Raji (cell line): ENCODE measurements around the gene SLC22A31.

Source experiments
- POLR2A ChIP-seq: IDR thresholded peaks from 2 replicates; pipeline ENCODE4 v1.6.1; 2011; ENCODE audit warnings: low read depth, low read length, control low read depth; ENCODE audit not compliant: insufficient read depth

SLC22A31 gene

DNA sequence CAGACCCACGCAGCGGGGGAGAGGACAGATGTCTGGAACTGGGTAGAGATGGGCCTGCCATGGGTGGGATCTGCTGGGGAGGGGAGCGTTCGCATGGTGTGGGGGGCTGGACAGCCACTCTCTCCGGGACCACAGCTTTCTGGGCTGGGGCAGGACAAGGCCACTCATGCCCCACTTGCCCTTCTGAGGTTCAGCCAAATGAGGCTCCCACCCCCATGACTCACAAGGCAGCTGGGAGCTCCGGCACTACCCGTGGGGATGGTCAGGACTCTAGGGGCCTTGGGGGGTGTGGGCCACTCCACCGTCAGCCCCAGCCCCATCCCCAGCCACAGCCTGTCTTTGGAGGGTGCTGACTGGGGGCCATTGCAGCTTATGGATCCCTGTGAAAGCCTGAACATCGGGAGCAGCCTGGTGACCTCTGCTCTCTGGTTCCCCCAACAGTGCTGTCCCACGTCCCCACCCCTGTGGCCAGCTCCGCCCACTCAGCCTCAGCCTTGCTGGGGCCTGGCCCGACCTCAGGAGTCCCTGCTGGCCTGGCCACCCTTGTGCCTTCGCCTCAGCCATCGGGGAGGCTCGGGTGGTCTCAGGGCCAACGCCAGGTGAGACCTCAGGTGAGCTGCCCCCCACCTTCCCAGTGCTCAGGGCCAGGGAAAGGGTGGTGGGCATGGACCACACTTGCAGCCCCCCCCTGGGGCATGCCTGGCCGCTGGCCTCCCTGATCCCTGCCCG, 33.5 kb downstream of the SLC22A31 start:
- no peak for TF ChIP-seq POLR2A

DNA sequence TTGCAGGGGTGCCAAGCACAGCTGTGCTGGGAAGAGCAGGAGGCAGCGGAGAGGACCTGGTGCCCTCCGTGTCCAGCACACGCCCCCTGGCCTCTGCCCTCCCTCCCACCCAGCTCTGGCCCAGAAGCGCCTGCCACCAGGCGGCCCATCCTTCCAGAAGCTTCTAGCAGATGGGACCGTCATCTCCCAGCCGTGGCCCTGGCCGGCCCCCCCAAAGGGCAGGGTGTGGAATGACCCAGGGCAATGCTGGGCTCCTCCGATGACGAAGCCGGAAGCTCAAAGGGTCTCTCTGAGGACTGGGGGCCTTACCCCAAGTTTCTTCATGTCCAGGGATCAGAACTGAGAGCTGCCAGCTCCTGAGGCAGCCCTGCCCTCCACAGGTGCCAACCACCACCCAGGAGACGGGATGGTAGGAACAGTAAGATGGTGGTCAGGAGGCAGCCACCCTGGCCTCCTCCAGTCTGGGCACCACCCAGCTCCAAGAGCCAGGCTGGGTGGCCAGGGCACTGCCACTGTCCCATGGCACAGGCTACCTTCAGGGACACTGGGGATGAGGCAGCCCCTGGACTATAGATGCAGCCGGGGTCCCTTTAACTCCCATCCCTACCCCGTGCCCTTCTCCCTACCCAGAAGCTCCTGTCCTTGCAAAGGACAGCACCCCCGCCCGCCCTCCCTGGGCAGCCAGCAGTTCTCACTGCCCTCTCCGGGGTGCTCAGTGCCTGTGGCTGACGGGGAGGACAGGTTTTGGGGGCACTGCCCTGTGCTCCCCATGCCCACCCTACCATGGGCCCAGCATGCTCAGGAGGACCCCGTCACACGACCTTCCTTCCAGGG, 35.3 kb downstream of the SLC22A31 start:
- TF ChIP-seq POLR2A: no peak

DNA sequence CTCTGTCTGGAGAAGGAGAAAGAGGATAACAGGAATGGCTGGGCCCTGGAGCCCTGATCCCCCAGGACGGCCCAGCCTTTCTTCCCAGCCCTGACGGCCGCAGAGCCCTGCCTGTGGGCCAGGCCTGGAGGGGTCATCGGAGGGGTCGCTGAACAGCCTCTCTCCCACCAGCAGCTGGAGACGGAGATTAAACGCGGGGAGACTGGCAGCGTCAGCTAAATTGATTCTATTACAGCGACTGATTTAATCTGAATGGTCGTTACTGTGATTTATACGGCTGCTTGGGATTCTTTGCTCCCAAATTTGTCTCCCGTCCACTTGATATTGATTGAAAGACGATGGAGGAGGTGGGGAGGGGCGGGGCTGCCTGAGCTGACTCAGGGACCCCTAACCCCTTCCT, 35.9 kb downstream of the SLC22A31 start:
- no peak for TF ChIP-seq POLR2A

DNA sequence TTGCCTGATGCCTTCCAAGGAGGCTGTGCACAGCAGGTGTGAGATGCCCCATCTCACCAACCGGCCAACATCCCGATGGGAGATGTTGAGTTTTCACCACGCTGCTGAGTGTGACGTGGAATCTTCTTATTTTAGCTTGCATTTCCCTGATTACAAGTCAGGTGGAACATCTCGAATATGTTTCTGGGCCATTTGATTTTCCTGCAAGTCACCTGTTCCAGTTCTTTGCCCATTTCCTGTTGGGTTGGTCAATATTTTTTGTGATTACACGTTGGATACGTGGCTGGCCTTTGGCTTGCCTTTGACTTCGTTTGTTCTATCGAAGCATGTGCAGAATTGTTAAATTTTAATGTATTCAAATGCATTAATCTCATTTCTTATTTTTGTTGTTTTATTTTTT, 37.0 kb downstream of the SLC22A31 start:
- TF ChIP-seq POLR2A: no peak

DNA sequence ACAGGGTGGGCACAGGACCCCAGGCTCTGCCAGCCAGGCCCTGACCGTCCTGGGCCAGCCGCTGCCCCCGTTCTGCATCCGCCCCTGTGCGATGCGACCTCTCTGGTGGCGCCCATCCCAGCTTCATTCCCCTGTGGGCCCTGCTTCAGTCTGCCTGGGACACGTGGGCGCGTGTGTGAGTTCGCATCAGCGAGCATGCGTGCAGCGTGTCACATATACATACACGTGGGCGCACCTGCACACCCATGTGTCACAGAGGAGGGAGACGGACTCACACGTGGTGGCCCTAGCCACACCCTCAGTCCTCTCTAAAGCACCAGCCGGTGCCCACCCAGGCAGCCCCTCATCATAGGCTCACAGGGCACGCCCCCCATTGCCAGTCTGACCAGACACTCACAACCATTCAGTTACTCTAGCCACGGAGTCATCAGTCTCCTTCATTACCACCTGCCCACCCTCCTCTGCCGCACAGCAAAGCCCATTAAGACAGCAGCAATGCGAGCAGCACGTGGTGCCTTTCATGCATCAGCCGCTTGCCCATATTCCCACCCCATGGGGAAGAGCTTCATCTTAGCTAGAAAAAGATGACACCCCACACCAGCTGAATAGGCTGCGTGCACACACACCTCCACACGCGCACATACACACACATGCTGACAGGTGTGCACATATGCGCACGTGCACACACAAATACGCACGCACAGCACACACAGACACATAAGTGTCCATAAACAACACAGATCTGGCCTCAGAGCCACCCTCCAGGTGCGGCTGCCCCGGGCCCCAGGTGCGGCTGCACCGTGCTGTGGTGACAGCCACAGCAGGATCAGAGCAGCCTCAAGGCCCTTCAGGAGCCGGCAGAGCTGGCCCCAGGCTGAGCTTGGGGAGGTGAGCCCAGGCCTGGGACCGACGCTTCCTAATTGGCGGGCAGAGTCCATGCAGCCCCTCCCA, 38.3 kb downstream of the SLC22A31 start:
- TF ChIP-seq POLR2A: no peak

DNA sequence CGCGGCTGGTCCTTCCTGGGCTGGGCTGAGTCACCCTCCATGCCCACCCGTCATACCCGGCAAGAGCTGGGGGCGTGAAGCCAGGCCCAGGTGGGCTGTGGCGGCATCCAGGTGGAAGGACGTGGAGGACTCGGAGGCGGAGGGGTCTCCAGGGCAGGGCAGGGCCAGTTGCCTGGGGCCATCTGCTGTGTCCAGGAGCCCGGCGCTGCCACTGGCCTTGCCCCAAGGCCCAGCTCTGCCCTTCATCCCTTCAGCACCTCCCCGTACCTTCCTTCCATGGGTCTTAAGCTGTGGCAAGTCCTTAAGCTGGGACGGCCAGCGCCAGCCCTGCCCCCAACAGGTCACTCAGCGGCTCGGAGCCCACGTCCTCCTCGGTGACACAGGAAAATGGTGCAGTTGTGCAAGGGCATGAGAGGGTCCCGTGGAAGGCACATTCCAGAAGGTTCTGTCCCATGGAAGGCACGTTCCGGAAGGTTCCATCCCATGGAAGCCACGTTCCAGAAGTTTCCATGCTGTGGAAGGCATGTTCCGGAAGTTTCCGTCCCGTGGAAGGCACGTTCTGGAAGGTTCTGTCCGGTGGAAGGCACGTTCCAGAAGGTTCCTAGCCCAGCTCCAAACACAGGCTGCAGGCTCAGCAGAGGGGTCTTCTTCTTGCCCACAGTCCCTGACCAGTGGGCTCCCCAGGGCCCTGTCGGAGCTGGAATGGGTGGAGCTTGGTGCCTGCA, 39.2 kb downstream of the SLC22A31 start:
- no peak for TF ChIP-seq POLR2A

DNA sequence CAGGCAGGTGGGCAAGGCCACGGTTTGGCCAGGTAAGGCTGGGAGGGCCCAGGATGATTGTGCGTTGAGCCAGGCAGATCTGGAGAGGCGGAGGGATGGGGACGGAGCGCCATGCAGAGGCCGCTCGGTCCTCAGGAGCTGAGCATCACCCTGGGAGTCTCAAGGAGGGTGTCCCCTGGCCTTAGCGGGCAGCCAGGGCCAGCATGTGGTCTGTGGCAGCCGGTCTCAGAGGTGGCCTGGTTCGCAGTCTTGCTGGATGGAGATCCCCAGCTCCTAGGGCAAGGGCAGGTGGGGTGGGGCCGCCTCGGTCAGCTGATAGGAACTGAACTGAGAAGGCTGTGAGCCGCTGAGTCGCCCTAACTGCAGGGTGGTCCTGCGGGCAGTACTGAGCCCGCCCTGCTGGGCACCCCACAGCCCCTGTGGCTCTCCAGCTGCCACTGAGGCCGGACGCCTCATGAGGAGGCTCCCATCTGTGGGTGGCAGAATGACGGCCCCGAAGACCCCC, 40.4 kb downstream of the SLC22A31 start:
- TF ChIP-seq POLR2A: no peak

DNA sequence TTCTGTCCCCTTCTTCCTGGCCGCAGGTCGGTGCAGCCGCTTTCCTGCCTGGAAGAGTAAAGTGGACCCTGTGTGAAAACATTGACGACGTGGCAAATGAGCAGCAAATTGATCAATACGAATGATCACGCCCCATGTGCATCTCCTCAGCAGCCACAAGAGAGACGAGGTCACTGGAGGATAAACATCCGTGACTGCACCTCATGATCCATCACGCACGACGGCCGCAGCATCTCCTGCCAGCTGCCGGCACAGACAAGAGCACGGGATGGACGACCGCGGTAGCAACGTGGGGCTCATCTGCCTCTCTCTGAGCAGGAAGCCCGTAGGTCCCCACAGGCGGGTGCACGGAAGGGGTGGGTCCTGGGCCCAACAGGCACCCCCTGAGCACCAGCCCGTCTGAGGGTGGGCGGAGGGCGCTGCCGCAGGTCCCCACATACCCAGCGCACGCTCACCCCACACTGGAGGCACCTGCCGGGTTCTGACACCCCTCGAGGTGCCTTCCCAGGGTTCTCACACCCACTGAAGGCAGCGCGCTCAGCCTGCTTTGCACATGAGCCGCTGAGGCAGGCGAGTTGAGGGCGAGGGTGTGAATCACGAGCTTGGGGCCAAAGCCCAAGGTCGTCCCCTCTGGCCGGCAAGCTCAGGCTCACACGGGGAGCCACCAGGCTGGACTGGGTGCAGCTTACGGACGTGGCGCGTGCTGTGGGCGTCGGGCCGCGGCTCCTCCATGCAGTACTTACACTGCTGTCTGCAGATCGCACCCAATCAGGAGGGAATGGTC, 41.1 kb downstream of the SLC22A31 start:
- no peak for TF ChIP-seq POLR2A

DNA sequence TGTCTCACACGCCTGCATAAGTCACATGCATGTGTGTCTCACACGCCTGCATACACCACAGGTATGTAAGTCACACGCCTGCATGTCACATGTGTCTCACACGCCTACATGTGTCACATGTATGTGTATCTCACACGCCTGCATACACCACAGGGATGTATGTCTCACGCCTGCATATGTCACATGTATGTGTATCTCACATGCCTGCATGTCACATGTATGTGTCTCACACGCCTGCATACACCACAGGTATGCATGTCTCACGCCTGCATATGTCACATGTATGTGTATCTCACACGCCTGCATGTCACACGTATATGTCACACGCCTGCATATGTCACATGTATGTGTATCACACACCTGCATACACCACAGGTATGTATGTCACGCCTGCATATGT, 42.6 kb downstream of the SLC22A31 start:
- no peak for TF ChIP-seq POLR2A

DNA sequence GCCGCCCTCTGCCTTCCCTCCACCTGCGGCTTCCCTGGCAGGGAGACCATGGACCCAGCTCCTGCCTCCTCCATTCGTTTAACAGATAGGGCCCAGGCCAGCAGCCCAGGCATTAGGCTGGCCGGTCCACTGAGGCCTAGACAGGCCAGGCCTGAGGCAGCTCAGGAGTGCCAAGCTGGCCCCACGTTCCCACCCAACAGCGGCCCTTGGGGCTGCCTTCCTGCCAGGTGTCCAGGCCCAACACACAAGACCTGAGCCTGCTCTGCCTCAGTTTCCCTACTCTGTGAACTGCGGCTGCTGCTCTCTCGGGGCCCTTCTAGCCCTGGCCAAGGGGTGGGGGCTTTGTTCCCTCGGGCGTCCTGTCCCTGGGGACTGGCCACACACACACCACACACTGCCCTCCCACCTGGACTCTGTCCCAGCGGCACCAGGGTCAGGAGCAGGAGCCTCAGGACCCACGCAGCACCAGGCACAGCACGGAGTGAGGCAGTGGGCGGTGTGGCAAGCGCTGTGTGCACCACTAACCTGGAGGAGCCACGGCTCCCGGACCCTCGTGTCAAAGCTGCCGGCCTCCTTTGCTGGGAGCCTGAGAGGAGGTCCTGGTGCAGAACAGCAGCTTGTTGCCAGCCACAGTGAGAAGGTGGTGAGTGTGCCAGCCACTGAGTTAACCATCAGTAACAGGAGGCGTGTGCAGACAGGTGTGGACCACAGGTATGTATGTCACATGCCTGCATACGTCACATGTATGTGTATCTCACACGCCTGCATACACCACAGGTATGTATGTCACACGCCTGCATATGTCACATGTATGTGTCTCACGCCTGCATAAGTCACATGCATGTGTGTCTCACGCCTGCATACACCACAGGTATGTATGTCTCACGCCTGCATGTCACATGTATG, 43.3 kb downstream of the SLC22A31 start:
- TF ChIP-seq POLR2A: no peak

DNA sequence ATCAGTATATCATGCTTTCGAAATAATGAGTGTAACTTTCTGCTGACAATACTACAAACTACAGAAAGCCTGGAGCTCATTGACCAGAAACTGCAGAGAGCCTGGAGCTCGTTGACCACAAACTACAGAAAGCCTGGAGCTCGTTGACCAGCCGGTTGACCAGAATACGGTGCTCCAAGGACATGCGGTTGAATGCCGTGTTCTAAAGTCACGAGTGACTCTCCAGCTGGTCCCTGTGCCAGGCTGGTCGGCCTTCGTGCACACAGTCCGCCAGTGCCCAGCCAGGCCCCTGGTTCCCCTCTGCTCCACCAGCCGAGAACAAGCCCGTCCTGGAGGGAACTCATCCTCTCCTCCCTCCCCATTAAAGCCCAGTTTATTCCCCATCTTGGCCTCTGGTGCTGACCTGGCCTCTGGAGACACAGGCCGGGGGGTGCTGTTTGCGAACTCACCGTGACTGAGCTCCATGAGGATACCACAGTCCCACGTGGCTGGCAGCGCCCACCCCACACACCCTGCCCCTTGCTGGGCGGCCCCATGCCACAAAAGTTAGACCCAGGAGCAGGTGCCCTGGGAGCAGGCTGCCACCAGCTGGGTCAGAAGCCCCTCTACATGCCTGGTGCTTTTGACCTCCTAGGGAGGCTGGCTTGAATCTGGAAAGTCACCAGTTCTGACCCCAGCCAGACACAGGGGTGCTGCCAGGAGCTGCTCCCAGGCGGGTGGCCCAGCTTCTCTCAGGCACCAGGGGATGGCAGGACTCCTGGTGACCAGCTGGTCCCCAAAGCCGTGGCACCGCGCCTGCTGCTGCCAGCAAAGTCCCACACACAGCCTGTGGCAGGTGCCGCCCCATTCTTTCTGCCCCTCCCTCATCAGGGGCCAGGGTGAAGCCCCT, 44.2 kb downstream of the SLC22A31 start:
- no peak for TF ChIP-seq POLR2A

DNA sequence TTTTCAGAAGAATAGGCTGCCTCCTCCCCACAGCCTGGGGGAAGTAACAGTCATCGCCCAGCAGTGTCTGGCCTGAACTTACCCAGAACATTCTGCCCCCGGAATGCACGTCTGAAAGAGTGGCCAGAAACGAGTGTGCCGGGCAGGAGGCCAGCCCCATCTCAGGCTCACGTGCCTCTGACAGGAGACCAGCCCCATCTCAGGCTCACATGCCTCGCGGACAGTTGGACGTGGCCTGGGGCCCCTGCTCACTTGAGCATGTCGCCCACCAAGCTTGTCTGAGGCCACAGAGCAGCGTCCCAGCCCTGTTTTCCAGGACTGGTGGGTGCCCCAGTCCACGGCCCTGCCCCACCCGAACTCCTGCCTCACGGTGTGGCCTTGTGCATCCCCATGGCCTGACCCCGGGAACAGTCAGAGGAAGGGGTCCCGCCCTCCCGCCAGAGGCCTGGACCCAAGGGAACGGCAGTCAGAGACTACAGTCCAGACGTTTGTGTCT, 45.1 kb downstream of the SLC22A31 start:
- no peak for TF ChIP-seq POLR2A
